ENCODE results near the gene ADAMTS10. TPM values are rescaled to one million over a fixed set of nuclear protein-coding genes. Genes with fewer than 3 reads are reported as not detected.

ADAMTS10 gene
- total and polyA plus RNA-seq, 2 of the 8 experiments (the other 6 are each of a cell fraction or from before 2014, with no cell fraction given): 6.9 to 17.4 TPM

GRCh38 chr19:8561075-8561764 lies 49.3 kb downstream of the ADAMTS10 start:
- no peak overlapping the region for H4K5ac ChIP-seq (ENCODE audit: insufficient read length, low read depth, low read length)
- H3K79me2 ChIP-seq (ENCODE audit: control insufficient read depth in 1 of 2, insufficient read depth in 2 of 2, low read length in 2 of 2): no peaks in the 10 kb centered on the region
- H3K79me1 ChIP-seq (ENCODE audit: low read depth, low read length): no peaks in the 10 kb centered on the region
- H2BK120ac ChIP-seq (replicated peaks; ENCODE audit: low read depth, low read length): no peak overlapping the region
- H3K27me3 ChIP-seq (replicated peaks in 1 of 4; ENCODE audit: control insufficient read depth in 3 of 4, extremely low read depth in 1 of 4, insufficient read depth in 3 of 4, low read length in 3 of 4): no peaks in the 10 kb centered on the region
- FAIRE-seq (no peak), DNase-seq (ENCODE audit: low read depth in 1 of 2, low spot score in 2 of 2) (no peak)
- CTCF ChIA-PET (ENCODE audit: partially characterized antibody): interaction anchor here (2.3 kb wide), 1 partner anchor 17 kb away, joined by 11 read pairs; no protein-coding TSS in a partner anchor
- POLR2A ChIA-PET (ENCODE audit: partially characterized antibody): interaction anchor here (0.7 kb wide), 1 partner anchor 11 kb away, joined by 3 read pairs; no protein-coding TSS in a partner anchor
- H3K4me2 ChIP-seq (ENCODE audit: insufficient read depth in 1 of 2, low read depth in 2 of 2, low read length in 2 of 2): peak overlapping the region in 1 of 2 experiments; percentile 17; a peak in 1 of 4 replicates
- no peak for TF ChIP-seq KDM4A (IDR thresholded peaks at IDR 0.05; ENCODE audit: low read depth, low read length, severe bottlenecking)
- no peak for TF ChIP-seq SP2 (IDR thresholded peaks at IDR 0.05; ENCODE audit: low read length)
- no peak for TF ChIP-seq CHD1 (IDR thresholded peaks at IDR 0.05; ENCODE audit: low read depth, low read length)
- TF ChIP-seq ZNF274 (IDR thresholded peaks at IDR 0.05; ENCODE audit: borderline replicate concordance, extremely low read depth, low read length): no peak
- no peak for TF ChIP-seq POU5F1 (IDR thresholded peaks at IDR 0.05; ENCODE audit: low read depth, low read length)
- H2BK12ac ChIP-seq (ENCODE audit: low read depth, low read length): no peak overlapping the region
- no peak overlapping the region for H2BK20ac ChIP-seq (ENCODE audit: low read length)
- H3K9me3 ChIP-seq (ENCODE audit: insufficient read depth in 2 of 2, low read depth in 1 of 2, low read length in 1 of 2): no peaks in the 10 kb centered on the region
- H4K20me1 ChIP-seq (replicated peaks in 1 of 2; ENCODE audit: control insufficient read depth in 1 of 2, insufficient read depth in 2 of 2, low read length in 2 of 2): no peaks in the 10 kb centered on the region
- H3K4me1 ChIP-seq (replicated peaks in 1 of 4; ENCODE audit: control insufficient read depth in 3 of 4, insufficient read depth in 4 of 4, low read length in 3 of 4): no peaks in the 10 kb centered on the region; a peak in 1 of 7 replicates
- no peak overlapping the region for H2AFZ ChIP-seq (ENCODE audit: low read length)
- H2BK5ac ChIP-seq (ENCODE audit: low read depth, low read length): no peak overlapping the region
- WGBS, 2 experiments (ENCODE audit: extremely low coverage in 1 of 2, insufficient coverage in 1 of 2, insufficient read length in 1 of 2, insufficient replicate concordance in 2 of 2, low coverage in 1 of 2, low lambda C conversion rate in 2 of 2, missing lambda C conversion rate in 1 of 2): 83% methylated on average over 1 of the region's 2 CpGs; no CpG with 5 or more reads in 1 of the 2 experiments
- H3K14ac ChIP-seq (ENCODE audit: insufficient read length): no peak overlapping the region
- H4K8ac ChIP-seq (ENCODE audit: extremely low read depth, insufficient read depth, low read length): no peak overlapping the region
- H3K56ac ChIP-seq (replicated peaks; ENCODE audit: insufficient read length, low read depth, low read length): no peak overlapping the region
- no peak overlapping the region for H2AK5ac ChIP-seq (ENCODE audit: low read depth, low read length)
- no peak overlapping the region for H3K23ac ChIP-seq (ENCODE audit: insufficient read length)
- H3K27ac ChIP-seq (ENCODE audit: low read depth, low read length): no peak overlapping the region
- no peak overlapping the region for H2BK15ac ChIP-seq (ENCODE audit: low read length)
- H3K4ac ChIP-seq (replicated peaks; ENCODE audit: insufficient read length, low read depth, low read length): no peak overlapping the region
- no peak overlapping the region for H3K4me3 ChIP-seq (ENCODE audit: extremely low read depth in 1 of 4, insufficient read depth in 2 of 4, low read depth in 3 of 4, low read length in 4 of 4)
- no peaks in the 10 kb centered on the region for H3K36me3 ChIP-seq (ENCODE audit: control insufficient read depth in 2 of 4, insufficient read depth in 4 of 4, low read length in 3 of 4)
- no peak overlapping the region for H3K9ac ChIP-seq (replicated peaks in 1 of 4; ENCODE audit: extremely low read depth in 1 of 4, low read depth in 3 of 4, low read length in 3 of 4)
- no peak overlapping the region for H4K91ac ChIP-seq (replicated peaks; ENCODE audit: insufficient read length, low read length)
- no peaks in the 10 kb centered on the region for H3K23me2 ChIP-seq (ENCODE audit: low read depth, low read length)
- H3K18ac ChIP-seq (ENCODE audit: extremely low read depth, low read length): no peak overlapping the region
